Epidermal melanocyte (primary cell): ENCODE data around the gene CEND1.

Source experiments
- DNase-seq: peaks from one replicate; pipeline ENCODE4 v3.0.0; 2011; ENCODE audit warnings: low spot score; ENCODE audit not compliant: insufficient read length

Gene CEND1

DNA sequence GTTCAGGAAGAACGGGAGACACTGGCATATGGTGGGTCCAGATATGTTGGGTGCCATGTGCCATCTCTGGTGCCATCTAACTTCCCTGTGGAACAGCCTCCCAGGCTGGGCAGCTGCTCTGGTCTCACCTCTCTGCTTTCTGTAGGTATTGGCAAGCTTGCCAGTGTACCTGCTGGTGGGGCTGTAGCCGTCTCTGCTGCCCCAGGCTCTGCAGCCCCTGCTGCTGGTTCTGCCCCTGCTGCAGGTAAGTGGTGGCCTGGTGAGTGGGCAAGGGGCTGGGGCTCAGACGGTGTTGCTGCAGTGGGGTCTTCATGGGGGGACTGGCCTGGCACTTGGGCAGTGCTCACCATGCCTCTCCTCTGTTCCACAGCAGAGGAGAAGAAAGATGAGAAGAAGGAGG, 22.5 kb upstream of the CEND1 start:
- no peak for DNase-seq

DNA sequence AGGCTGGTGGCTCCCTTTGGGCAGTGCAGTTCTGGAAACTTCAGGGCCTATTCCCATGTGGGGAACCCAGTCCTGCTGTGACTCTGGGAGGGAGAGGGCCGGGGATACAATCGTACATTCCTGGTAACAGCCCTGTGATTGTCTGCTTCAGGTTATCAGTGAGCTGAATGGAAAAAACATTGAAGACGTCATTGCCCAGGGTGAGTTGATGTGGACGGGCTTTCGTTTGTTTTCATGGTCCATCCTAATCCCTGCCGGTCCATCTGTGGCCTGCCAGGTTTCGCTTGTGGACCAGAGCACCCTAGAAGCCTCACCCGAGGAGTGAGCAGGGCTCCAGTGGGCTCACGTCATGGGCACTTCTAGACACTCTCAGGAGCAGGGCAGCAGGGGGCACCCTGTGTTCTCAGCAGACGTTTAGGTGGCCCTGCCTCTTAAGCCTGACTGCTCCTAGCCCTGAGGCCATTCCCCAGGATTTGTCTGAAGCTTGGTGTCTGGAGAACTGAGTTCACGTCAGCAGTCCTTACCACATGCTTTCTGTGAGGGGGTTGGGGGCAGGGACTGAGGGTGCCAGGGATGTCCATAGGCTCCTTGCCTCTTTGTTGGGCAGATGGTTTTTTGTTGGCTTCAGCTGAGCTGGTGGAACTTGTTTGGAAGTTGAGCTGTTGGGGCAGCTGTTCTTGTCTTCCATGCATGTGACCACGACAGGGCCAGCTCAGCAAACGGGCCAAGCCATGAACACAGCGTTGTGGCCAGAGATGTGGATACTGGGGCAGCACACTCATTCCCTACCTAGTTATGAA, 21.8 kb upstream of the CEND1 start:
- DNase-seq, result no peak

DNA sequence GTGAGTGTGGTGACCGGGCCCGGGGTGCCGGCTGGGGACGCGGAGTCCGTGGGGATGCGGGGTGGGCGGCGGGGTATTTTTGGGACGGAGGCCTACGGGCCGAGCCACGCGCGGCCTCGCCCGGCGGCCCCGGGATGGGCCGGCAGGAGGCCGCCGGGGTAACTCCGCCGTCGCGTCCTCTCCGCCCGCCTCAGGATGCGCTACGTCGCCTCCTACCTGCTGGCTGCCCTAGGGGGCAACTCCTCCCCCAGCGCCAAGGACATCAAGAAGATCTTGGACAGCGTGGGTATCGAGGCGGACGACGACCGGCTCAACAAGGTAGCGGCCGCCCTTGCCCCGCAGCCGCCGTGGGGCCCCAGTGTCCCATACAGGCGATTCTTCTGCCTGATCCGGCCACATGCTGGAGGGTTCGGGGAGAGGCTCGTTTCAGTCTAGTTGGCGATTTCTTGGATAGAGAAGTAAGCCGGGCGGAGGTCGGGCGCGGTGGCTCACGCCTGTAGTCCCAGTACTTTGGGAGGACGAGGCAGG, 20.2 kb upstream of the CEND1 start:
- no peak for DNase-seq

DNA sequence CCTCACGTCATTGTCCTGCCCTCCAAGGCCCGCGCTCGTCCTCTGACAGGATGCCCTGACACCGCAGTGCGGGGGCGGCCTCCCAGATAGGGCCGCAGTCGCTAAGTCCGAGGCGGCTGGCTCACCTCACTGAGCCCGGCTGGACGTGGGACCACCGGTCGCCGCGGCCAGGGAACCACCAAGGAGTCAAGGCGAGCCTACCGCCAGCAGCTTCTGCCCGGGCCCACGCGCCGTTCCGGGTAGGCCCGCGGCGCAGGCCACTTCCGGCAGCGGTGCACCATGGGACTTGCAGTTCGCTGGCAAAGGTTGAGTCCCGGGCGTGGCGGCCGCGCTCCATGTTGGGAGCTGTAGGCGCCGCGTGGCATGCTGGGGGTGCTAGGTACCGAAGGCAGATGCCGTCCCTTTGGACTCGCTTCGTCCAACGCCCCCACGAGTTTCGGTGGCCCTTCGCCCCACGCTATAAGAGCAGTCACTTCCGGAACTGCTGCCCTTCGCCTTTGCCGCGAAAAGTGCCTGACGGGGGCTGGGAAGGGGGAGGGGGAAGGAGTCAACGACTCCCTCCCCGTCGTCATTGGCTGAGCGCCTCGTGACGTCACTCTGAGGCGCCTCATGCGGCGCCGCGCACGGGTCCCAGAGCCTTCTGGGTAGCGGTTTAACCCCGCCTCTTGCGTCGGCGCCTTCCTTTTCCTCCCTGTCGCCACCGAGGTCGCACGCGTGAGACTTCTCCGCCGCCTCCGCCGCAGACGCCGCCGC, 19.6 kb upstream of the CEND1 start, which contains the start of gene RPLP2:
Gene RPLP2 (plus strand): TSS at position 681 of the 753 bp plus-strand sequence. CDS start 268 bp downstream, outside the sequence.
- peak; percentile 99 for DNase-seq

DNA sequence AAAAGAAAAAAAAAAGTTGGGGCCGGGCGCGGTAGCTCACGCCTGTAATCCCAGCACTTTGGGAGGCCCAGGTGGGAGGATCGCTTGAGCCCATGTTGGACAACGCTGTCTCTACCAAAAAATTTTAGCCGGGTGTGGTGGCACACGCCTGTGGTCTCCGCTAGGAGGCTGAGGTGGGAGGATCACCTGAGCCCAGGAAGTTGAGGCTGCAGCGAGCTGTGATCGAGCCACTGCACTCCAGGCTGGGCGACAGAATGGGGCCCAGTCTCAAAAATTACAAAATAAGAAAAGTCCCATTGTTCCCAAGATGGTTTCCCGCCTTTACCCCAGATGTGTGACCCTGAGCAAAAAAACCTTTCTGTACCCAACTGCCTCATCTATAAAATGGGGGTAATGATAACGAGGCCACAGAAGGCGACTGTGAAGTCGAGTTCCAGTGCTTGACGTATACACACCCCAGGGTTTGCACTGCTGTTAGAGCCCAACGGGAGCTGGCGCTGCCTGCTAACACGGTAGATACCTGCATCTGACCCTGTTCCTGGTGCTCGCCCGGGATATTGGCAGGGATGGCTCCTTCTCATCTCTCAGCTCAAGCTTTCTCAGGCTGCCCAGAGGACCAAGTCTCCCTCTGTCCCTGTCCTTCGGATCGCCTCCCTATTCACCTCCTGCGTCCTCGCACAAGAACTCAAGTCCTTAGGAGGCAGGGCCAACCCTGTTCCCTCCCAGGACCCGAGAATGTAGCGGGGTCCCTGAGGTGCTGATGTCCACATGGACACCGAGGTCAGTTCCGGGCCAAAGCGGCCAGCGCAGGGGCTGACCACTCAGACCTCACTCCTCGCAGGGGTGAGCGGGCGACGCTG, 18.8 kb upstream of the CEND1 start:
- peak; percentile 90 for DNase-seq

DNA sequence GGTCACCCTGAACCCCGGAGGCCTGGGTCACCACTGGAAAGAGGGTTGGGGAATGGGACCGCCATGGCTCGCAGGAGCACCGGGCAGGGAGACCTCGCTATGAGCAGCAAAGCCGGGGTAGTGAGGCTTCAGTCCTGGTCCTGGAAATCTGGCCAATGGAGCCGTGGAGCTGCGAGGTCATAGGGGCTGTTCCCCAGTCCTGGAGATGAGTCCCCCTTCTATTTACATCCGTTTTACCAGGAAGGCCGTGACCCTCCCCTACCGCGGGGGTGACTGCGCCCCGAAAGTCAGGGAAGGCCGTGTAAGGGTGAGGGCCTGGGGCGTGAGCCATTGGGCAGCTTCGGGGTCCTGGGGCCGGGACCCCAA, 14.7 kb upstream of the CEND1 start:
- DNase-seq, result no peak

DNA sequence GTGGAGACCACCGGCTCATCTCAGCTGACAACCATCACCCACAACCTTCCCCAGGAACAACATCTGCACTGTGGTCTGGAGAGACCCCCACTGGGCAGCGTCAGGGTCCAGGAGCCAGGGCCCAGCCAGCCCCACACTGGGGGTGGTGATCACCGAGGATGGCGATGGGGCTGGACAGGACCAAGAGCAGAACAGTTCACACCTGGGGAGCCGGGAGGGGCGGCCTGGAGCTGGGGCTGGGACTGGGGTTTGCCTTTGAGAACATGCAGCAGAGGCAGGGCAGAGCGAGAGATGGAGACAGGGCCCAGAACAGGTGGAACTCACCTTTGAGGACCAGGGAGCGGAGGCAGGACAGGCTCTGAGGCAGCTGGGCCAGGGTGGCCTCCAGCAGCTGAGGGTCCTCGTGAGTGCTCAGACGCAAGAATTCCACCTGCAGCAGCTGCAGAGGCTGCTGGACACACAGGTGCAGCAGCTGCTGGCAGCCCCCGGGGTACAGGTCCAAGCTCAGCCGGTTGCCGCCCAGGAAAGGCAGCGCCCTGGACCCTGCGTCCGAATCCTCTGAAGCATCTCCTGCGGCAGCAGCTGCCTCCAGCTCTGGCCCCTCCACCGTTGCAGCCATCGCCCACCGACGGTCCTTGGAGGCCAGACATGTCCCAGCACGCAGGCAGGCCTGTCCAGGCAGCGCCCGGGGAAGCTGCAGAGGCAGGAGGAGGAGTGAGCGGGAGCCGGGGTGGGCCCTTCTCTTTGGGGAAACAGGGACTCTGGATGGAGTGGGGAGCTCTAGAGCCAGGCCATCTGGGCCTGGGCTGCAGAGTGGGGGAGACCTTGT, 14.1 kb upstream of the CEND1 start:
- DNase-seq, result no peak

DNA sequence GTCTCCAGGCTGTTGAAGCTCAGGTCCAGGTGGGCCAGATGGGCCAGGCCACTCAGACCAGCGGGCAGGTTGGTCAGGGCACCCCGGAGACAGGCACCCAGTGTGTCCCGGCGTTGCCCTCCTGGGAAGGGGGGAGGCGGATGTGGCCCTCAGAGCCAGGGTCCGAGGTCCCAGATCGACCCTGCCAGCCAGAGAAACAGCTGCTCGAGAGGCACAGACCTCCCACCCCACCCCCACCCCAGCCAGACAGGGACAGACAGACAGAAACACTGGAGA, 13.5 kb upstream of the CEND1 start:
- DNase-seq, result no peak

DNA sequence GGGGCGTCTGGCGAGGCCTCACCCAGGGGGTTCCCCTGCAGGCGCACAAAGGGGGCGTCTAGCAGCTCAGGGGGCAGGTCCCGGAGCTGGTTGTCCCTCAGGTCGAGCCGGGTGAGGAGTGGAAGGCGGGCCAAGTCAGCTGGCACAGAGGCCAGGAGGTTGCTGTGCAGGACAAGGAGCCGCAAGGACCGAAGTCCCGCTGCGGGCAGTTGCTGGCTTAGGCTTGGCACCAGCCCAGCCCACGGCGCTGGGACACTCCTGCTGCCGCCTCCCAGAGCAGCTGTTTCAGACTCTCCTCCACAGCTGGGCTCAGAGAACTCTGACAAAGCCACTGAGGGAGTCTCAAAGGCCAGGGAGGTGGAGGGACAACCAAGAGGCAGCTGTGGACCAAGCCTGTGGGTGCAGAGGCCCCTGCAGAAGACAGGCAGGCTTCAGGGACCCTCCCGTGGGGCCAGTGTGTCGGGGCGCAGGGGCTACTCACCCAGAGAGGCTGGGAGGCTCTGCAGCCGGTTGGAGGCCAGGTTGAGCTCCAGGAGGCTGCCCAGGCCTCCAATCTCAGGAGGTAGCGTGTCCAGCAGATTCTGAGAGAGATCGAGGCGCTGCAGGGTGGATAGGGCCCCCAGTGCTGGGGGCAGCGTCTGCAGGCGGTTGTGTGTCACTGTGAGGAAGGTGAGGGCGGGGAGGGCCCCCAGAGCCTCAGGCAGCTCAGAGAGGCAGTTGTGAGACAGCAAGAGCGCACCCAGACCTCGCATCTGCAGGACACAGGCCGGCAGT, 13.0 kb upstream of the CEND1 start:
- no peak for DNase-seq

DNA sequence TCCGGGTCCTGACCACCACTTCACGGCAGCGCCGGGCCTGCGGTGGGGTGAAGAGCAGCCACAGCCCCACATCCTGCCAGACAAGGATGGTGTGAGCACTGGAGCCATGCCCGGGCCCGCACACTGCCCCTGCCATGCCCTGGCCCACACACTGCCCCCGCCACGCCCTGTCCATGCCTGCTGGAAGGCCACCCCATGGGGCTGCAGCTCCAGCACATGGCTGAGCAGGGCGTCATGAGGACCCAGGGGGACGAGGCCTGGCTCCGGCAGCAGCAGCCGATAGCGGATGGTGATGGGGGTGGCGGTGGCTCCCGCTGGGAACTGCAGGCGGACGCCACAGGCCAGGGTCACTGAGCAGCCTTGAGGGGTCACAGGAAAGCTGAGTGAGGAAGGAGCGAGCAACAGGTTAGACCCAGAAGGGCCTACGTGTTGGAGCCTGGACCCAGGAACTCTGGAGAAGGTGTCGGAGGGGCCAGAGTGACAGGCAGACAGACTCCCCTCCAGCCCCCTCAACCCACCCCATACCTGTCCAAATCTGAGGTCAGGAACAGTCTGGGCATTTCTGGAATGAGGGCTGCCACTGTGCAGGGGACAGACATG, 12.2 kb upstream of the CEND1 start:
- DNase-seq, result no peak

DNA sequence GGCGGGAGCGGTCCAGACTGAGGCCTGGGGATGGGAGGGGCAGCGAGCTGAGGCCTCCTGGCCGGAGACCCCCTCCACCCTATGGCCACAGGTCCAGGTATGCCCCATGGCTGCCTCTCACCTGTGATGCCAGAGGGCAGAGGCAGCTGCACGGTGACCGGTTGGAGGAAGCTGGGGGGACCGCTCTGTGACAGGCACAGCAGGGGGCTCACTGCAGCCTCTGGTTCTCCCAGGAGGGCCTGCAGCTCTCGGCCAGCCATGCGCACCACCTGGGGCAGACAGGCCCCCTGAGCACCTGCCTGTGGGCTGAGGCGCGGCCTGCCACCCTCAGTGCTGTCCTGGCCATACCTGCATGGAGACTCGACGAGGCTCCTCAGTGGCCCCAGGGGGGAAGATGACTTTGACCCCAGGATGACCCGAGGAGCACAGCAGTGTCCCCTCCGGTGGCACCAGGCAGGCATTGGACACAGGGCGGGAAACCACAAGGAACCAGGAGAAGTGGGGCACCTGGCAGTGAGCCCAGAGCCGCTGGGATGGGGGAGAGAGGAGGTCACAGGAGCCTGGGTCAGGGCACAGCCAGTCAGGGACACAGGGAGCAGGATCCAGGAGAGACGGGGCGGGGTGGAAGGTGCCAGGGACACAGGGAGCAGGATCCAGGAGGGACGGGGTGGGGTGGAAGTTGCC, 11.3 kb upstream of the CEND1 start:
- no peak for DNase-seq

DNA sequence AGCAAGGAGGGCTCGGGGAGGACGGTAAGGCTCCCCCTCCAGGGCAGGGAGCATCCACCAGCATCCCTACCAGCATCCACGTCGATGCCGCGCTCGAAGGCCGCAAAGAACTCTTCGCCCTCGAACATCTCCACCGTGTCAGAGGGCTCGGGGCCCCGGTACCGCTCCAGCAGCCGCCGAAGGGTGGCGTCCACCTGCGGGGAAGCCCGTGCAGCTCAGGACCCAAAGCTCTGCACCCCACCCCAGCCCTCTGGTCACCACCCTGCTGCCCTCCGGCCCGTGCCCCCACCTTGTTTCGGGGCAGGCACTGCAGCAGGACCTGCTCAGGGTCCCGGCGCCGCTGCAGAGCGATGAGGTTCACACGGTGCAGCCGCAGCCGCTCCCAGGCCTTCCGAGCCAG, 10.6 kb upstream of the CEND1 start:
- no peak for DNase-seq

DNA sequence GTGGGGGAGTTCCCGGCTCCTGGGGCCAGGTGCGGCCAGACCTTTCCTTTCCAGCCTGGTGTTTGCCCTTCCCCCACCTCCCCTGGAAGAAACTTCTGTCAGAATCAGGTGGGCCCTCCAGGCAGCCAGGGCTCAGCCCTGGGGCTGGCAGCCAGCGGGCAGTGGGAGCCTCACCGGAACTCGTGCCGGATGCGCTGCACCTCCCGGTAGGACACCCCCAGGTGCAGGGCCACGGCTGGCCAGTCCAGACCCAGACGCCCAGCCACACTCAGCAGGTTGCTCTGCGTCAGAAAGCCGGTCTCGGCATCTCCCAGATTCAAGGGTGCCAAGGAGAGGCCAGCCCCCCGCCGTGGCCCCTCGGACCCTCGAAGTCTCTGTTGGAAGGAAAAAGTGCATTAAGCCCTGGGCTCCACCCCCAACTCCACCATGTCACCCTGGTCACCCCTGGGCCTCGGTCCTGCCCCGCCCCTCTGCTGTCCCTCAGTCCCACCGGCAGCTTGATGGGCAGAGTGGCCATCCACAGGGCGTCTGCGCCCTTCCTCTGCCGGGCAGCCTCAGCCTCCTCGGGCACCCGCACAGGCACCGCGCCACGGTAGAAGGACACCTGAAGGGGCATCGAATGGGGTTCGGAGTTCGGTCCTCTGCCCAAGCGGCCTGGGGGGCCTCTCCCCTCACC, 9.9 kb upstream of the CEND1 start:
- DNase-seq, result no peak

DNA sequence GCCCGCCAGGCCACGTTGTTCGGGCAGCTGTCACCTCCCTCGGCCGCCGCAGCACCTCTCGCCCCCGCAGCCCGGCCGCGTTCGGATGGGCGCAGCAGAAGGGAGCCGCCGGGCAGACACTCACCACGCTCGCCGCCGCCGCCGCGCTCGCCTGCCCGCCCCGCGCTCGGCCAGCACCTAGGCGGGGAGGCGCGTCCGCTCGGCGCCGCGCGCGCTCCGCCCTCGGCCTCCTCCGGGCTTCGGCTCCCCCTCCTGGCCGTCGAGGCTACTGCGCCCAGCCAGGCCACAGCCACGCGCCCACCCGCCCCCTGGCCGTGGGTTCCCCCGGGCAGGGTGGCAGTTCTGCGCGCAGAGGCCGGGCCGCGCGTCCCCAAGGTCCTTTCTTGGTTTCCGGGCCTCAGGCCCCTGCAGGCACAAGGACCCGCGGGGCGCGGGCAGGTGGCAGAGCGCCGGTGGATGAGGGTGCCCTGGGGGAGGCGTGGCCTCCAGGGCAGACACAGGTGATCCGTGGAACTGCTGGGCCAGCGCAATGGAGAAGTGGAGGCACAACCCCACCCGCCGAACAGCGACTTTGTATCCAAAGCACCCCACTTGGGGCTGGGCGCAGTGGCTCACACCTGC, 8.3 kb upstream of the CEND1 start, which contains the start of gene SLC25A22:
Gene SLC25A22 (minus strand): TSS at position 189 of the 621 bp plus-strand sequence. CDS start 3,275 bp downstream, outside the sequence.
- peak; percentile 98 for DNase-seq

DNA sequence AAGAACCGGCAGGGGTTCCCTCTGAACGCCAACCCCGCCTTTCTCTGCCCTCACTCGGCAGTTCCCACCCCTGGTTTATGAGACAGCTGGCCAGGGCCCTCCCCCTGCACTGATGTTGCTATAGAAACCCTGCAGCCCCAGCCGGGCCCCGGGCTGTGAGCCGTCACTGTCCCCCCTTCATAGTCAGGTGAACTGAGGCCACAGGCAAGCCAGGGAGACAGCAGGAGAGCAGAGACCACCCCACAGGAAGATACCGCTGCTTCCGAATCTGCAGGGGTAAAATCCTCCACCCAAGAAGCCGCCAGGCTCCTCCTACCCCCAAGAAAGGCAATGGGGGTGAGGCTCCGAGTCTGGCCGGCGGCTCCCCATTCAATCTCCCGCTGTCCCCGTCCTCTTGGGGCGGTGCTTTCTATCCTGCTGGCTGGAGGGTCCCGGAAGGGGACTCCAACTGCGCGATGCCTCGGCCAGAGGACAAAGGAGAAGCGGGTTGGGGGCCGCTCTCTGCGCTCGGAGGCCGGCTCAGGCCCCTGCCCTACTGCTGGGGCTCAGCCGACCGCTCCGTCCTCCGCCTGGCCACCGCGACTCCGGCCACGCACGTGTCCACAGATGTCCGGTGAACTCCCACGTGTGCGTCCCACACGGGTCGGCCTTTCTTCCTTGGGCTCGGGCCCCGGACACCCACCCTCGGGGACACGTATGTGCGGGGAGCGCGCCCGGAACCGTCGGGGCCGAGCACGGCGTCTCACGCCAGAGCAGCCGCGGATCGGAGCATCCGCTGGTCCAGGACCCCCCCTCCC, 7.6 kb upstream of the CEND1 start:
- peak; percentile 95 for DNase-seq

DNA sequence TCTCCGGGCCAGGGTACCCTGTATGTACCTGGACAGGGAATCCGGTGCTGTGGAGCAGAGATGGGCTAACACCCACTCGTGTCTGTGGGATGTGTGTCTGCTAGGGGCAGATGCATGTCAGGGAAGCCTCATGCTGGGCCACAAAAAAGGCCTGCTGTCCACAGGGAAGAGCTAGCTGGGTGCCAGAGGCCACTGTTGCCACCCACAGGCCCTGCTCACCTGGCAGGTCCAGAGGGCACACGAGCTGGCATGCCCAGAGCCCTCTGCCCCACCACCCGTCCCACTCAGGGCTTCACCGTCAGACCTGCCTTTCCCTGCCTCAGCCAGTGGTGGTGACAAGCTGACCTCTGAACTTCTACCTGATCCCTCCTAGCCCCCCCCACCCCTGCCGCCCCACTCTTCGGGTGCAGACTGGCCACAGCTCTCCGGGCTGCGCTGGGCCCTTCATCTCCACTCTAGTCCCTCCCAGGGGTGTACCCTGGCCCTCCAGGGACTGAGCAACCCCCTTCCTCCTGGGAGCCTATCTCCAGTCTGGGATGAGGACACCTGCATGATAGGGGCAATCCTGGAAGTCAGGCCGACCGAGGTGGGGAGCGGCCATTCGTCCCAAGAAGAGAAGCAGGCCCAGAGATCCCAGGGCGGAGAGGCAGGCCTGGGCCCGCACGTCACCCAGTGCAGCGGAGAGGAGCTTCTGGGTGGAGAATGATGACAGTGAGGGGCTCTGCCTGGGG, 6.8 kb upstream of the CEND1 start:
- DNase-seq, result no peak
